ENCODE measurements around the gene AFP.

GRCh38 chr4:73392936-73393335 lies 43.1 kb upstream of the AFP start:
- no peak for TF ChIP-seq ZNF570 (CRISPR knock-in tag; IDR thresholded peaks at IDR 0.05; ENCODE audit: borderline replicate concordance)
- TF ChIP-seq ZNF441 (CRISPR knock-in tag; IDR thresholded peaks at IDR 0.05; ENCODE audit: borderline replicate concordance), result no peak
- no peak for TF ChIP-seq POLR2A (IDR thresholded peaks at IDR 0.05; ENCODE audit: insufficient read depth in 1 of 2, low read depth in 2 of 2, low read length in 2 of 2)
- TF ChIP-seq SRF (IDR thresholded peaks at IDR 0.05; ENCODE audit: low read depth, low read length), result no peak
- TF ChIP-seq BCL6 (CRISPR knock-in tag; IDR thresholded peaks at IDR 0.05), result no peak
- TF ChIP-seq ZNF7 (CRISPR knock-in tag; IDR thresholded peaks at IDR 0.05), result no peak
